MM.1S (cell line): Measurements from ENCODE around the gene C10orf53.

Experiments used
- DNase-seq: peaks from one replicate; pipeline ENCODE4 v3.0.0-alpha.2; 2015
- H2AFZ ChIP-seq: fragments of 300-600 bp; sonication (generic); 2 replicates; pipeline ENCODE4 v1.6.0; 2016; ENCODE audit warnings: antibody characterized with exemption, low read length
- H3F3A ChIP-seq: fragments of 300-600 bp; sonication (generic); 2 replicates; pipeline ENCODE4 v1.6.1; 2016; ENCODE audit warnings: mild to moderate bottlenecking, antibody characterized with exemption, low read length, moderate library complexity, mixed read lengths; ENCODE audit not compliant: insufficient read depth
- H3K27ac ChIP-seq: fragments of 300-600 bp; sonication (generic); 2 replicates; pipeline ENCODE4 v1.5.1; 2016; ENCODE audit warnings: mild to moderate bottlenecking, low read length
- H3K27me3 ChIP-seq: fragments of 300-600 bp; sonication (generic); replicated peaks from 2 replicates; pipeline ENCODE4 v1.6.0; 2016; ENCODE audit warnings: low read length; ENCODE audit not compliant: insufficient read depth
- H3K36me3 ChIP-seq: fragments of 300-600 bp; sonication (generic); replicated peaks from 2 replicates; pipeline ENCODE4 v1.6.1; 2016; ENCODE audit warnings: mild to moderate bottlenecking, low read length, mixed read lengths; ENCODE audit not compliant: insufficient read depth
- H3K4me1 ChIP-seq: fragments of 300-600 bp; sonication (generic); 2 replicates; pipeline ENCODE4 v1.6.1; 2016; ENCODE audit warnings: low read length, mixed read lengths
- H3K4me2 ChIP-seq: fragments of 300-600 bp; sonication (generic); 2 replicates; pipeline ENCODE4 v1.6.0; 2016; ENCODE audit warnings: low read depth, low read length
- H3K4me3 ChIP-seq: fragments of 300-600 bp; sonication (generic); 2 replicates; pipeline ENCODE4 v1.5.1; 2016; ENCODE audit warnings: low read length, mixed read lengths
- H3K79me2 ChIP-seq: fragments of 300-600 bp; sonication (generic); 2 replicates; pipeline ENCODE4 v1.6.1; 2016; ENCODE audit warnings: mixed run types, low read length, mixed read lengths
- H3K9ac ChIP-seq: fragments of 300-600 bp; sonication (generic); 2 replicates; pipeline ENCODE4 v1.6.1; 2016; ENCODE audit warnings: low read length, mixed read lengths
- H3K9me2 ChIP-seq: fragments of 300-600 bp; sonication (generic); replicated peaks from 2 replicates; pipeline ENCODE4 v1.6.1; 2016; ENCODE audit warnings: mild to moderate bottlenecking, low read length, mixed read lengths; ENCODE audit not compliant: insufficient read depth
- H3K9me3 ChIP-seq: fragments of 300-600 bp; sonication (generic); replicated peaks from 2 replicates; pipeline ENCODE4 v1.6.1; 2016; ENCODE audit warnings: mild to moderate bottlenecking, low read length, mixed read lengths; ENCODE audit not compliant: insufficient read depth
- H4K20me1 ChIP-seq: fragments of 300-600 bp; sonication (generic); 2 replicates; pipeline ENCODE4 v1.6.1; 2016; ENCODE audit warnings: mild to moderate bottlenecking, low read length, moderate library complexity, mixed read lengths; ENCODE audit not compliant: insufficient read depth
- CTCF ChIP-seq: fragments of 300-600 bp; sonication (generic); IDR thresholded peaks from 2 replicates; pipeline ENCODE4 v1.5.1; 2016; ENCODE audit warnings: antibody characterized with exemption, low read length, mixed read lengths
- EZH2 ChIP-seq: fragments of 300-600 bp; sonication (generic); optimal IDR thresholded peaks from 2 replicates; pipeline ENCODE3; 2017; ENCODE audit warnings: low read depth, mild to moderate bottlenecking, antibody characterized with exemption, low read length, mixed read lengths
- EZH2phosphoT487 ChIP-seq: fragments of 300-600 bp; sonication (generic); IDR thresholded peaks from 2 replicates; pipeline ENCODE4 v1.6.1; 2018; ENCODE audit warnings: antibody characterized with exemption, low read length

C10orf53 gene

DNA sequence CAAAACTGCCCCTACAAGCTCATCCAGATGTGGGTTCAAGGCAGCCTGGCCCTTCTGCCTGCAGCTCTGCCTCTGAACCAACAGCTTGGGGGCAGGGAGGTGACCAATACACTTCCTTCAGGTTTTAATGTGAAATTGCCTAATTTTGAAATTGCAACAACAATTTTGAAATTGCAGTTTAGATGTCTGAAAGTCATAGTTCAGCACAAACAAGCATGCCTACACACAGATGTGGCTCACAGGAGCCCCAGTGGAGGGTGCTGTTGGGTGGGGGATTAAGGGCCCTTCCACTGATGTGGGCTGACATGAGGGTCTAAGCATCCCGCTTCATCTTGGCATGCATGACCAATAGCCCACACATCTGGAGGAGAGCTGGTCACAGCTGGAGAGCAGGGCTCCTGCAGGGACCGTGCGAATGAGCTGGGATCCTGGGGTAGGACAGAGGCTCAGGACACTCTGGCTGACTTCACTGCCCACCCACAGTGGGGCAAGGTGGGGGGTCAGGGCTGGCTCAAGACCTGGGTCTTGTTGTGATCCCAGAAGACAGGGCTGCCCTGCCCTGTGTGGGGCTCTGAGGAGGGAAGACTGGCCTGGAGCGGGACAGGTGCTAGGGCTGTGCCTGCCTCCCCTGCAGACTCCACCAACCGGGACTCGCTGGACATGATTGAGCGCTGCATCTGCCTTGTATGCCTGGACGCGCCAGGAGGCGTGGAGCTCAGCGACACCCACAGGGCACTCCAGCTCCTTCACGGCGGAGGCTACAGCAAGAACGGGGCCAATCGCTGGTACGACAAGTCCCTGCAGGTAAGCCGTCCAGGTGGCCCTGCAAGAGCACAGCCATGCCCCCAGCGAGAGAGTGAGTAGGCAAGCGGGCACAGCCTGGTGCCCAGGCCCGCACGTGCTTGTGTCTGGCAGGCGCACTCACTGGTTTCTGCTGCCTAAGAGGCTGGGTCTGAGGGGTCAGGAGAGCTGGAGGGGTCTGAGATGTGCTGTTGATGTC is 33.3 kb upstream of the C10orf53 start:
- Histone ChIP-seq H2AFZ (no peak overlapping the region), H3K27me3 (no peaks in the 10 kb centered on the region), H3K9me2 (no peaks in the 10 kb centered on the region), H3K79me2 (no peaks in the 10 kb centered on the region), H3K4me3 (no peak overlapping the region), H3F3A (no peaks in the 10 kb centered on the region), H3K4me2 (no peak overlapping the region), H3K9me3 (no peaks in the 10 kb centered on the region), H3K27ac (no peak overlapping the region), H3K4me1 (no peaks in the 10 kb centered on the region), H4K20me1 (no peaks in the 10 kb centered on the region), H3K9ac (no peak overlapping the region), H3K36me3 (no peaks in the 10 kb centered on the region)
- no peak for DNase-seq
- no peak for TF ChIP-seq CTCF
- no peak for TF ChIP-seq EZH2
- TF ChIP-seq EZH2phosphoT487 = no peak

DNA sequence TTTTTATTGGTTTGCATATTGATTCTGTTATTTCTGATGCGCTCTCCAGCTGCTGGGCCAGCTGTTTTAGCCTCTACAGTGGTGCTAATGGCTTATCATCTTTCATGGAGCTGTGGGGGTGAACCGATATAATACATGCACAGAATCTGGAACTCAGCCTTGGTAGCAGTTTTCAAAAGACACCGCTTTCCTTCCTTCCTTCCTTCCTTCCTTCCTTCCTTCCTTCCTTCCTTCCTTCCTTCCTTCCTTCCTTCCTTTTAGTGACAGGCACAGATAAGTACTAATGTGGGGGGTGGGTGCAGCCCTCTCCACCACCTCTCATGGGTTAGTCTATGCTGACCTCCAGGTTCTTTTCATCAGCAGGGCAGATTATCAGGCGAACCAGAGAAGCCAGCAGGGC is 31.9 kb upstream of the C10orf53 start:
- Histone ChIP-seq H3K79me2 (no peaks in the 10 kb centered on the region), H3K4me1 (no peaks in the 10 kb centered on the region), H3K9ac (no peak overlapping the region), H2AFZ (no peak overlapping the region), H3K4me3 (no peak overlapping the region), H3K36me3 (no peaks in the 10 kb centered on the region), H3K27ac (no peak overlapping the region), H3K27me3 (no peaks in the 10 kb centered on the region), H3K9me3 (no peaks in the 10 kb centered on the region), H3K4me2 (no peak overlapping the region), H4K20me1 (no peaks in the 10 kb centered on the region), H3F3A (no peaks in the 10 kb centered on the region), H3K9me2 (no peaks in the 10 kb centered on the region)
- no peak for DNase-seq
- TF ChIP-seq EZH2 = no peak
- TF ChIP-seq EZH2phosphoT487 = no peak
- TF ChIP-seq CTCF = no peak

- Histone ChIP-seq H3K9me2 (no peaks in the 10 kb centered on the region), H3K9ac (no peak overlapping the region), H3K79me2 (no peaks in the 10 kb centered on the region), H3K36me3 (no peaks in the 10 kb centered on the region), H3K27me3 (no peaks in the 10 kb centered on the region), H3K27ac (no peak overlapping the region), H3K4me2 (no peak overlapping the region), H3F3A (no peaks in the 10 kb centered on the region), H3K9me3 (no peaks in the 10 kb centered on the region), H2AFZ (no peak overlapping the region), H3K4me1 (no peaks in the 10 kb centered on the region), H4K20me1 (no peaks in the 10 kb centered on the region), H3K4me3 (no peak overlapping the region)
- DNase-seq = no peak
- no peak for TF ChIP-seq EZH2
- no peak for TF ChIP-seq CTCF
- TF ChIP-seq EZH2phosphoT487 = no peak
Measured at GRCh38 chr10:49647985-49648795, 31.3 kb upstream of the C10orf53 start.
